Esophagus muscularis mucosa (tissue), 4 donors: ENCODE results near the gene HTR4. TPM values are rescaled to one million over a fixed set of nuclear protein-coding genes. Genes with fewer than 3 reads are reported as not detected.

Experiments used
- DNase-seq: peaks from one replicate; pipeline ENCODE4 v3.0.0-alpha.2; 2017; ENCODE audit errors: extremely low spot score
- H3K27ac ChIP-seq, 4 donors: fragments of 200-600 bp; sonication (generic); replicated peaks in 1 of 4; 1 replicate in 3 of 4; 2 replicates in 1 of 4; pipeline ENCODE4 v1.5.1; 2016 to 2019; ENCODE audit warnings: mild to moderate bottlenecking in 1 of 4
- H3K27me3 ChIP-seq, 4 donors: fragments of 200-600 bp; sonication (generic); one replicate each; pipeline versions ENCODE4 v1.5.1 to v1.6.0; 2016 to 2019
- H3K36me3 ChIP-seq, 4 donors: fragments of 200-600 bp; sonication (generic); one replicate each; pipeline ENCODE4 v1.5.1; 2016 to 2019
- H3K4me1 ChIP-seq, 4 donors: fragments of 200-600 bp; sonication (generic); one replicate each; pipeline ENCODE4 v1.5.1; 2016 to 2019
- H3K4me3 ChIP-seq, 4 donors: fragments of 200-600 bp; sonication (generic); 1 replicate in 2 of 4; 2 replicates in 2 of 4; pipeline ENCODE4 v1.5.1; 2016 to 2019; ENCODE audit warnings: mild to moderate bottlenecking in 4 of 4, moderate library complexity in 1 of 4
- H3K9me3 ChIP-seq, 4 donors: fragments of 200-600 bp; sonication (generic); 1 replicate in 3 of 4; 2 replicates in 1 of 4; pipeline ENCODE4 v1.5.1; 2016 to 2019
- EP300 ChIP-seq: sonication (generic); formaldehyde crosslinking; IDR thresholded peaks from one replicate; pipeline ENCODE4 v1.6.1; 2017; ENCODE audit warnings: antibody characterized with exemption
- POLR2A ChIP-seq: fragments of 450-650 bp; IDR thresholded peaks from one replicate; pipeline ENCODE4 v1.6.1; 2017; ENCODE audit warnings: antibody characterized with exemption, moderate library complexity, mild to moderate bottlenecking, low read depth
- POLR2AphosphoS5 ChIP-seq, 2 donors: sonication (generic); formaldehyde crosslinking; IDR thresholded peaks; one replicate each; pipeline ENCODE4 v1.6.1; 2017; ENCODE audit warnings: antibody characterized with exemption in 2 of 2
- whole genome bisulfite sequencing: methylation state at CpG from one replicate; pipeline ENCODE4 v1.1.5; 2018; 5-methylcytosine and 5-hydroxymethylcytosine counted together
- intact Hi-C: fragments of 100-400 bp; cut with DNase I; formaldehyde crosslinking; loops from one replicate; pipeline ENCODE4 v1.15.1; 2023
- total RNA-seq, 4 donors: library from RNA; depleted of rRNA; stranded (reverse); fragments of >200 nt; gene quantifications; one replicate each; pipeline versions ENCODE4 v1.1.0 to v1.2.1, GENCODE V29; 2016
- TF ChIP-seq, protein P1 (sequence below), 3 experiments: fragments of 200-600 bp in 2 of 3; fragments of 450-650 bp in 1 of 3; sonication (generic) in 2 of 3; IDR thresholded peaks; one replicate each; pipeline ENCODE4 v1.5.1; 2017 to 2019; ENCODE audit warnings: antibody characterized with exemption in 3 of 3, mild to moderate bottlenecking in 2 of 3, moderate library complexity in 1 of 3

Gene HTR4
- total RNA-seq, 4 donors from 2014 or later: 0.23 to 0.42 TPM; not detected in 2

DNA sequence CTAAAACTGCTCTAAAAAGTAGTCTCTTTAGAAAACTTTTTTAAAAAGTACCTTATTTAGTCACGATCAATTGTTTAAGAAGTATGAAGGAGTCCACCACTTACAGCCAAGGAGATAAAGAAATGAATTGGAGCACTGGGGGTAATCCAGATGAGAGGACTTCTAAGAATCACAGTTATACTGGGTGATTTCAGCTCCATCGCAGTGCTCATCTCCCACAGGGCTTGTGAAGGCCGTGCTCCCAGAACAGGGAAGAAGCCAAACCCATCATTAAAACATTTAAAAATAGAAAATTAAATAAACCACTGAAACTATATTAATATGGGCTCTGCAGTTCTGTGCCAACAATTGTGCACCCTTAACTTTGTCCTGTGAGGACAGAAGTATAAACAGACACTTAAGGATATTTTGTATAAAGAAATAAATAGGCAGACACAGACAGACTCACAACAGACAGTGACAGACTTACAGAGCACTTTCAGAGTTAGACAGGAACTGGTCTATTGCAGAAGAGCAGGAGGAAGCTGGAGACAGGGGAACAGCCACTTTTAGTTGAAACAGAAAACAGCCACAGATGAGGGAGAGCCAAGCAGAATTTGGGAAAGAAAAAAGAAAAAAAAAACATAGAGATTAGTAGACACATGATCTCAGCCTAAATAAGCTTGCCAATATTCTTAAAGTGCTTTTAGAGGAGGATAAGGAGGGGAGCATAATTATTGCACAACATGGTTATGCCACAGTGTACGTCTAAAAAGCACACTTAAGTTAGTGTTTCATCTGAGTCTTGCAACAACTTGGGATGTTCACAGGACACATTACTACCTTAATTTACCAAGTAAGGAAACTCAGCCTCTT, 188.7 kb downstream of the HTR4 start:
- Histone ChIP-seq H3K27me3 (no peaks in the 10 kb centered on the region), H3K9me3 (no peaks in the 10 kb centered on the region), H3K36me3 (no peaks in the 10 kb centered on the region), H3K4me3 (no peak overlapping the region), H3K4me1 (peaks cover 7 to 38% (median 26%) of the 10 kb centered on the region in 4 donors), H3K27ac (peak overlapping the region in 3 of 4 donors; percentile 9 to 38 (median 25))
- 25% methylated on average over 4 of the region's 4 CpGs for WGBS
- intact Hi-C loops: no loop called here
- DNase-seq: no peak
- TF ChIP-seq EP300 (no peak), POLR2A (no peak)

DNA sequence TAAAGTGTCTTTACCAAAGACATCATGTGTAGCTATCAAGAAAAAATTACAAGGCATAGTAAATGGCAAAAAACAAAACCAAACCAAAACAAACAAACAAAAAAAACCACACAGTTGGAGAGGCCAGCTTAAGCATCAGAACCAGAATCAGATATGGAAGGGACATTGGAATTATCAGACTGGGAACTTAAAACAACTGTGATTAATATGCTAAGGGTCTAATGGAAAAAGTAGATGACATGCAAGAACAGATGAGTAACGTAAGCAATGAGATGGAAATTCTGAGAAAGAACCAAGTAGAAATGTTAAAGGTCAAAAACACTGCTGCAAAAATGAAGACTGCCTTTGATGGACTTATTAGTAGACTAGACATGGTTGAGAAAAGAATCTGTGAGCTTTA, 194.7 kb downstream of the HTR4 start:
- peaks cover 0 to 5% (median under 1%) of the 10 kb centered on the region in 4 donors for H3K4me1 ChIP-seq
- no peak overlapping the region for H3K27ac ChIP-seq
- H3K27me3 ChIP-seq: no peaks in the 10 kb centered on the region
- no peaks in the 10 kb centered on the region for H3K9me3 ChIP-seq
- H3K4me3 ChIP-seq: no peak overlapping the region
- TF ChIP-seq, protein P1, sequence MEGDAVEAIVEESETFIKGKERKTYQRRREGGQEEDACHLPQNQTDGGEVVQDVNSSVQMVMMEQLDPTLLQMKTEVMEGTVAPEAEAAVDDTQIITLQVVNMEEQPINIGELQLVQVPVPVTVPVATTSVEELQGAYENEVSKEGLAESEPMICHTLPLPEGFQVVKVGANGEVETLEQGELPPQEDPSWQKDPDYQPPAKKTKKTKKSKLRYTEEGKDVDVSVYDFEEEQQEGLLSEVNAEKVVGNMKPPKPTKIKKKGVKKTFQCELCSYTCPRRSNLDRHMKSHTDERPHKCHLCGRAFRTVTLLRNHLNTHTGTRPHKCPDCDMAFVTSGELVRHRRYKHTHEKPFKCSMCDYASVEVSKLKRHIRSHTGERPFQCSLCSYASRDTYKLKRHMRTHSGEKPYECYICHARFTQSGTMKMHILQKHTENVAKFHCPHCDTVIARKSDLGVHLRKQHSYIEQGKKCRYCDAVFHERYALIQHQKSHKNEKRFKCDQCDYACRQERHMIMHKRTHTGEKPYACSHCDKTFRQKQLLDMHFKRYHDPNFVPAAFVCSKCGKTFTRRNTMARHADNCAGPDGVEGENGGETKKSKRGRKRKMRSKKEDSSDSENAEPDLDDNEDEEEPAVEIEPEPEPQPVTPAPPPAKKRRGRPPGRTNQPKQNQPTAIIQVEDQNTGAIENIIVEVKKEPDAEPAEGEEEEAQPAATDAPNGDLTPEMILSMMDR (IDR thresholded peaks at IDR 0.05): no peak
- TF ChIP-seq POLR2A (no peak), EP300 (no peak), POLR2AphosphoS5 (IDR thresholded peaks at IDR 0.05) (no peak)
- no peaks in the 10 kb centered on the region for H3K36me3 ChIP-seq
- DNase-seq: no peak
- intact Hi-C loops: no loop called here
- 95% methylated on average over 1 of the region's 1 CpG for WGBS

DNA sequence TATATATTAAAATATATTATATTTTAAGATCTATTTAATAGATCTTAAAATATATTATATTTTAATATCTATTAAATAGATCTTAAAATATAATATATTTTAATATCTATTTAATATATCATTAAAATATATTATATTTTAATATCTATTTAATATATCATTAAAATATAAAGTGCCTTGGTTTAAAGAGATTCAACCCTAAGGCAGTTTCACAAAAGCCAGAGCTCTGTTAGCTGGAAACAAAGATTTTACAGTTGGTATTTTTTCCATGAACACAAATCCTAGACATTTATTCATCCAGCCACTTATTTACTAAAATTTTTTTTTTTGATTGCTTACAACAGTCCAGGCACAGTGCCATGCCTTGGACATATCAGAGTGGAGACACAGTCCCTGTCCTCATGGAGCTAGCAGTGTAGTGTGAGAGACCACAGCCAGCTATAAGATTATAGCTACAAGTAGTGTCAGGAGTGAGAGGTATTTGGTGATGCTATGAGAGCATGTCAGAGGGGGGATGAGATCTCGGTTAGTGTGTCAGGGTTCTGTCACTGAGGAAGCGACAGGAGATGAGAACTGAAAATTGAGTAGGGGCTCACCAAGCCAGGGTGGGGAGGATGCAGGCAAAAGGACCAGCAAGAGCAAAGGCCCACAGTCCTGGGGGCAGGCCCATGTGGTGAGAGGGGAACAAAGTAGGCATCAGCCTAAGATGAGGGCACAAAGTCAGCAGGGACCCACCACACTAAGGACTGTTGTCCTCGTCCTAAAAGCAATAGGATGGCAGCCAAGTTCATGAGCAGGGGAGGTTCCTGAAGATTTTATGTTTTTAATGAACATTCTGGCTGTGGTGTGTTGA, 196.1 kb downstream of the HTR4 start:
- DNase-seq: peak; percentile 62
- no peaks in the 10 kb centered on the region for H3K27me3 ChIP-seq
- no peaks in the 10 kb centered on the region for H3K9me3 ChIP-seq
- H3K36me3 ChIP-seq: no peaks in the 10 kb centered on the region
- intact Hi-C loops: no loop called here
- no peak overlapping the region for H3K4me3 ChIP-seq
- peaks cover 0 to 13% (median 0%) of the 10 kb centered on the region in 4 donors for H3K4me1 ChIP-seq
- H3K27ac ChIP-seq: no peak overlapping the region
- TF ChIP-seq, protein P1 (IDR thresholded peaks at IDR 0.05): no peak
- no peak for TF ChIP-seq POLR2AphosphoS5 (IDR thresholded peaks at IDR 0.05)
- no peak for TF ChIP-seq POLR2A
- no peak for TF ChIP-seq EP300
- WGBS: 89% methylated on average over 3 of the region's 3 CpGs

DNA sequence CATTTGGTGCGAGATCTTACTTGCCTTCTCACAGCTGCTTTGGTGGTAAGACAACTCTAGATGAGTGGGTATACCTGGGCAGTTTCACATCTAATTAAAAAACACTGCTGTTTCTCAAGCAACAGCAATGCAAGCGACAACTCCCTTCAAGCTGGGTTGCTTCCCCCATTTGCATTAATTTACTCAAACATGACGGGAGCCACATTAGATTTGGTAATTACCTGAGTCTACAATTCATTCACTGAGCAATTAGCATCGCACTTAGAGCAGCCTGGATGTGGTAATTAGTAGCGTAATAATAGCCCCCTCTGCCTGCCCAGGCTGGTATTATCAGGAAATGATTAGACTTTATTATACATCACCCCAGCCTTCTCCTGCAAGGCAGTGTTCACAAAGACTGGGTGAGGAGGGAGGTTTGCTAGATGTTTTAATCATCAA, 197.1 kb downstream of the HTR4 start:
- 58% methylated on average over 5 of the region's 5 CpGs for WGBS
- Histone ChIP-seq H3K4me3 (no peak overlapping the region), H3K9me3 (no peaks in the 10 kb centered on the region), H3K27ac (no peak overlapping the region), H3K4me1 (peaks cover 0 to 13% (median 0%) of the 10 kb centered on the region in 4 donors), H3K36me3 (no peaks in the 10 kb centered on the region), H3K27me3 (no peaks in the 10 kb centered on the region)
- intact Hi-C loops: no loop called here
- no peak for TF ChIP-seq POLR2A
- TF ChIP-seq, protein P1 (IDR thresholded peaks at IDR 0.05): no peak
- TF ChIP-seq EP300: no peak
- TF ChIP-seq POLR2AphosphoS5 (IDR thresholded peaks at IDR 0.05): no peak
- DNase-seq: peak; percentile 29

DNA sequence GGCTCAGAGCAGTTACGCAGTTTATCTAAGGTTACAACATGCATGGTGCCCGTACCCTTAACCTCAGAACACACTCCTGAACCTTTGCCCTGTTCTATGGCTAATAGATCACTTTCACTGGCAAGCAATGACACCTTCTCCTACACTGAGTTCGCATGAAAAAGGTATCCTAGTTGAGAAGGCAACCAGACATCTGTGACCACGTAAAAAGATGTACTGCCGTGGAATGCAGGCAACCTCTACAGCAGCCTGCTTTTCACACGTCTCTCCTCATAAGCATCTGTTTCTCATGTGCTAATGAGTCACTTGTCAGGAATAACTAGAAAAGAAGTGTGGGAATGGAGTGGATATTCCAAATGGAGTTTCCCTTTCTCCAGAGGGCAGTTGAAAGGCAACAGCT, 199.1 kb downstream of the HTR4 start:
- TF ChIP-seq EP300 (no peak), POLR2AphosphoS5 (IDR thresholded peaks at IDR 0.05) (no peak), POLR2A (no peak)
- TF ChIP-seq, protein P1 (IDR thresholded peaks at IDR 0.05): no peak
- WGBS: 71% methylated on average over 6 of the region's 6 CpGs
- H3K36me3 ChIP-seq: no peaks in the 10 kb centered on the region
- DNase-seq: no peak
- H3K4me1 ChIP-seq: peaks cover 0 to 13% (median 0%) of the 10 kb centered on the region in 4 donors
- intact Hi-C loops: no loop called here
- no peaks in the 10 kb centered on the region for H3K9me3 ChIP-seq
- no peaks in the 10 kb centered on the region for H3K27me3 ChIP-seq
- H3K4me3 ChIP-seq: no peak overlapping the region
- no peak overlapping the region for H3K27ac ChIP-seq
